Neural progenitor cell (in vitro differentiated cells): Measurements from ENCODE around the gene HSDL2. TPM values are rescaled to one million over a fixed set of nuclear protein-coding genes. Genes with fewer than 3 reads are reported as not detected.
A peak's percentile ranks its signal among the peaks of the same experiment; 100 is the strongest.

Source experiments
- DNase-seq: peaks from one replicate; pipeline ENCODE4 v3.0.0-alpha.2; 2016; ENCODE audit warnings: low spot score
- H2AFZ ChIP-seq: fragments of 200-600 bp; sonication (generic); replicated peaks from 2 replicates; pipeline ENCODE4 v1.6.1; 2016; ENCODE audit warnings: antibody characterized with exemption
- H3F3A ChIP-seq: fragments of 200-600 bp; sonication (generic); 2 replicates; pipeline ENCODE4 v1.6.1; 2016; ENCODE audit warnings: antibody characterized with exemption, low read depth
- H3K27ac ChIP-seq: fragments of 200-600 bp; sonication (generic); 2 replicates; pipeline ENCODE4 v1.5.1; 2016; ENCODE audit warnings: mild to moderate bottlenecking
- H3K27me3 ChIP-seq: fragments of 200-600 bp; sonication (generic); 2 replicates; pipeline ENCODE4 v1.6.1; 2016; ENCODE audit warnings: mild to moderate bottlenecking, moderate library complexity
- H3K36me3 ChIP-seq: fragments of 200-600 bp; sonication (generic); 2 replicates; pipeline ENCODE4 v1.5.1; 2016
- H3K4me1 ChIP-seq: fragments of 200-600 bp; sonication (generic); 2 replicates; pipeline ENCODE4 v1.6.1; 2016; ENCODE audit warnings: mixed run types
- H3K4me2 ChIP-seq: fragments of 200-600 bp; sonication (generic); 2 replicates; pipeline ENCODE4 v1.6.1; 2016
- H3K4me3 ChIP-seq: fragments of 200-600 bp; sonication (generic); 2 replicates; pipeline ENCODE4 v1.5.1; 2016
- H3K79me2 ChIP-seq: fragments of 200-600 bp; sonication (generic); 2 replicates; pipeline ENCODE4 v1.6.1; 2016; ENCODE audit warnings: low read depth
- H3K9ac ChIP-seq: fragments of 200-600 bp; sonication (generic); 2 replicates; pipeline ENCODE4 v1.6.1; 2016
- H3K9me3 ChIP-seq: fragments of 200-600 bp; sonication (generic); 2 replicates; pipeline ENCODE4 v1.5.1; 2016; ENCODE audit warnings: low read depth
- H4K20me1 ChIP-seq: fragments of 200-600 bp; sonication (generic); 2 replicates; pipeline ENCODE4 v1.6.1; 2016; ENCODE audit warnings: low read depth
- H3K27ac Mint-ChIP-seq: 3 replicates; pipeline ENCODE4 v1.8.0; 2021; ENCODE audit warnings: mixed read lengths
- H3K27me3 Mint-ChIP-seq: 2 replicates; pipeline ENCODE4 v1.8.0; 2022; ENCODE audit warnings: low read depth, mild to moderate bottlenecking, inconsistent platforms, moderate library complexity, mixed read lengths; ENCODE audit not compliant: insufficient read depth
- H3K36me3 Mint-ChIP-seq: 3 replicates; pipeline ENCODE4 v1.8.0; 2021; ENCODE audit warnings: mixed read lengths
- H3K4me1 Mint-ChIP-seq: 3 replicates; pipeline ENCODE4 v1.8.0; 2021; ENCODE audit warnings: mixed read lengths
- H3K4me3 Mint-ChIP-seq: 3 replicates; pipeline ENCODE4 v1.8.0; 2021; ENCODE audit warnings: mild to moderate bottlenecking, moderate library complexity, mixed read lengths
- H3K9me3 Mint-ChIP-seq: 3 replicates; pipeline ENCODE4 v1.8.0; 2020; ENCODE audit warnings: mixed read lengths
- EZH2 ChIP-seq: fragments of 200-600 bp; sonication (generic); IDR thresholded peaks from 2 replicates; pipeline ENCODE4 v1.6.1; 2017; ENCODE audit warnings: antibody characterized with exemption, mild to moderate bottlenecking, moderate library complexity
- EZH2phosphoT487 ChIP-seq: fragments of 200-600 bp; sonication (generic); IDR thresholded peaks from 2 replicates; pipeline ENCODE4 v1.6.1; 2017; ENCODE audit warnings: antibody characterized with exemption
- total RNA-seq: library from RNA; depleted of rRNA; stranded (reverse); fragments of >200 nt; gene quantifications from 2 replicates; pipeline ENCODE4 v1.2.3, GENCODE V29; 2015; ENCODE audit warnings: low replicate concordance
- TF ChIP-seq, protein P1 (sequence below): fragments of 200-600 bp; sonication (generic); IDR thresholded peaks from 2 replicates; pipeline ENCODE4 v1.5.1; 2017; ENCODE audit warnings: antibody characterized with exemption, mild to moderate bottlenecking

The HSDL2 gene
- total RNA-seq, 1 donor from 2014 or later, result 23.8 TPM

DNA sequence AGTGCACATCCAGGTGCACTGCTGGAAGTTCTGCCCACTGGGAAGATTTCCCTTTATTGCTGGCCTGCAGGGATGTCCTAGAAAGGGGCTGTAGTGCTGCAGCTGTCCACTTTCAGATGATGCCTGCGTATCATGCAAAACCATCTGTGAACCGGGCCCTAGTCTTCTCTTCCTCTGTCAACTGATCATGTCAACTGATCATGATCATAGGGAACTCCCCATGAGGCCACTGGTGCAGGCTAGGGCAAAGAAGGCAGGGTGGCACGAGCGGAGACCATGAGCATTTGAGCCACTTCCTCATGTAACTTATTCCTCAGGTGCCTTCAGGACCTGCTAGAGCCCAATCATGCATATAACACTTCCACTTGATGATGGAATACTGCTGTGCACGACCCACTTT, 4.5 kb upstream of the HSDL2 start:
- Mint-ChIP-seq H3K4me3 (no peak overlapping the region), H3K27me3 (peaks cover 4% of the 10 kb centered on the region), H3K36me3 (peaks cover 31% of the 10 kb centered on the region), H3K27ac (no peak overlapping the region), H3K9me3 (peaks cover 40% of the 10 kb centered on the region), H3K4me1 (peaks cover 18% of the 10 kb centered on the region)
- no peaks in the 10 kb centered on the region for H3K9me3 ChIP-seq
- H3F3A ChIP-seq, result peaks cover 16% of the 10 kb centered on the region
- no peak for DNase-seq
- TF ChIP-seq, protein P1, sequence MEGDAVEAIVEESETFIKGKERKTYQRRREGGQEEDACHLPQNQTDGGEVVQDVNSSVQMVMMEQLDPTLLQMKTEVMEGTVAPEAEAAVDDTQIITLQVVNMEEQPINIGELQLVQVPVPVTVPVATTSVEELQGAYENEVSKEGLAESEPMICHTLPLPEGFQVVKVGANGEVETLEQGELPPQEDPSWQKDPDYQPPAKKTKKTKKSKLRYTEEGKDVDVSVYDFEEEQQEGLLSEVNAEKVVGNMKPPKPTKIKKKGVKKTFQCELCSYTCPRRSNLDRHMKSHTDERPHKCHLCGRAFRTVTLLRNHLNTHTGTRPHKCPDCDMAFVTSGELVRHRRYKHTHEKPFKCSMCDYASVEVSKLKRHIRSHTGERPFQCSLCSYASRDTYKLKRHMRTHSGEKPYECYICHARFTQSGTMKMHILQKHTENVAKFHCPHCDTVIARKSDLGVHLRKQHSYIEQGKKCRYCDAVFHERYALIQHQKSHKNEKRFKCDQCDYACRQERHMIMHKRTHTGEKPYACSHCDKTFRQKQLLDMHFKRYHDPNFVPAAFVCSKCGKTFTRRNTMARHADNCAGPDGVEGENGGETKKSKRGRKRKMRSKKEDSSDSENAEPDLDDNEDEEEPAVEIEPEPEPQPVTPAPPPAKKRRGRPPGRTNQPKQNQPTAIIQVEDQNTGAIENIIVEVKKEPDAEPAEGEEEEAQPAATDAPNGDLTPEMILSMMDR, result no peak
- TF ChIP-seq EZH2 (no peak), EZH2phosphoT487 (no peak)
- H3K4me2 ChIP-seq, result no peak overlapping the region
- no peak overlapping the region for H3K4me3 ChIP-seq
- H3K27me3 ChIP-seq, result no peaks in the 10 kb centered on the region
- no peak overlapping the region for H3K9ac ChIP-seq
- no peaks in the 10 kb centered on the region for H4K20me1 ChIP-seq
- no peak overlapping the region for H3K27ac ChIP-seq
- no peaks in the 10 kb centered on the region for H3K36me3 ChIP-seq
- H2AFZ ChIP-seq, result no peak overlapping the region
- H3K79me2 ChIP-seq, result peaks cover 12% of the 10 kb centered on the region
- H3K4me1 ChIP-seq, result peaks cover 13% of the 10 kb centered on the region

DNA sequence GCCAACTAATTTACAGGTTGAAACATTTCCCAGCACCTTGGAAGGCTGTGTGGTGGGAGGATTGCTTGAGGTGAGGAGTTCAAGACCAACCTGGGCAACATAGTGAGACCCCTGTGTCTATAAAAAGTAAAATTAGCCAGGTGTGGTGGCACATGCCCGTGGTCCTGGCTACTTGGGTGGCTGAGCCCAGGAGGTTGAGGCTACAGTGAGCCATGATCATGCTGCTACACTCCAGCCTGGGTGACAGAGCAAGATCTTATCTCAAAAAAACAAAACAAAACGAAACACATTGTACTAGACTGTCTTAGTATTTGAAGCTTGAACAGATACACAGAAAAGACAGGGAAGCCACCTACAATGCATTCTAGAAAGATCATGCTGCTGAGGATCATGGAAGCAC, 2.8 kb upstream of the HSDL2 start:
- DNase-seq, result no peak

DNA sequence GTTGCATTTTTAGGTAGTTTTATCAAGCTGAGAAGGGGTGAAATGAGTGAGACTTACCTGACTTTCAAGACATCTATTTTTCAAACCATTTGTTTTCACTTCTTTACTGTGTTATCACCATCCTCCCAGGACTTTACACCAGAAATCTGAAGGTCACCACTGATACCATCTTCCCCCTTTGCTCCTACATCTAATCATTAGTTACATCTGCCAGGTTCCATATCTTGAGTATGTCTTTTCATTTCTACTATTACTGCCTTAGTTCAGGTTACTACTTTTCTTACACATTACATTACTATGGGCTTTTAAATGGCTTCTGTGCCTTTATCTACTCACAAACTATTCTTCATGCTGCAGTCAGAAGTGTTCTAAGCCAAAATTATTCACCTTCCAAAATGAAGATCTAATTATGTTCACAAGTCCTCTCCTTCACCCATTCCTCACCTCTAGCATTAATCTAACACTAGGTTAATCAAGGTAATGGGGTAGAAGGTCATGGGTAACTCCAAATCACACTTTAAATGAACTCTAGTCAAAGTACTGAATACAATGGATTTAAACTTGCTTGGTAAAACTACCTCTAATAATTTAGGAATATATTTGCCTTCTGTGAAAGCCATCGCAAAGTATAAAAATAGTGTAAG, 2.1 kb upstream of the HSDL2 start:
- DNase-seq, result no peak
- Histone ChIP-seq H3K27ac (no peak overlapping the region), H3K4me2 (peak overlapping the region; percentile 77), H3F3A (peaks cover 20% of the 10 kb centered on the region), H3K4me1 (peaks cover 13% of the 10 kb centered on the region), H3K9me3 (no peaks in the 10 kb centered on the region), H2AFZ (no peak overlapping the region), H3K27me3 (no peaks in the 10 kb centered on the region), H3K79me2 (peaks cover 30% of the 10 kb centered on the region), H4K20me1 (no peaks in the 10 kb centered on the region), H3K4me3 (peak overlapping the region; percentile 71), H3K9ac (no peak overlapping the region), H3K36me3 (no peaks in the 10 kb centered on the region)
- Mint-ChIP-seq H3K36me3 (peaks cover 27% of the 10 kb centered on the region), H3K9me3 (peaks cover 37% of the 10 kb centered on the region), H3K4me3 (peak overlapping the region; percentile 2), H3K27me3 (peaks cover 4% of the 10 kb centered on the region), H3K27ac (no peak overlapping the region), H3K4me1 (peaks cover 30% of the 10 kb centered on the region)
- TF ChIP-seq EZH2phosphoT487 (no peak), EZH2 (no peak)
- TF ChIP-seq, protein P1, result no peak

More for the DNA sequence above, 2.8 kb upstream of the HSDL2 start:
- H3K9ac ChIP-seq, result no peak overlapping the region
- H3K4me1 Mint-ChIP-seq, result peaks cover 28% of the 10 kb centered on the region
- peaks cover 31% of the 10 kb centered on the region for H3K36me3 Mint-ChIP-seq
- H3K79me2 ChIP-seq, result peaks cover 26% of the 10 kb centered on the region
- H3K4me3 ChIP-seq, result no peak overlapping the region
- no peak overlapping the region for H3K27ac ChIP-seq
- peak overlapping the region; percentile 77 for H3K4me2 ChIP-seq
- H3K27me3 ChIP-seq, result no peaks in the 10 kb centered on the region
- H3K27me3 Mint-ChIP-seq, result peaks cover 4% of the 10 kb centered on the region
- H3K36me3 ChIP-seq, result no peaks in the 10 kb centered on the region
- H2AFZ ChIP-seq, result no peak overlapping the region
- no peak overlapping the region for H3K27ac Mint-ChIP-seq
- no peak overlapping the region for H3K4me3 Mint-ChIP-seq
- no peaks in the 10 kb centered on the region for H3K9me3 ChIP-seq
- H3F3A ChIP-seq, result peaks cover 20% of the 10 kb centered on the region
- no peaks in the 10 kb centered on the region for H4K20me1 ChIP-seq
- H3K4me1 ChIP-seq, result peaks cover 13% of the 10 kb centered on the region
- TF ChIP-seq, protein P1, result no peak
- TF ChIP-seq EZH2phosphoT487 (no peak), EZH2 (no peak)
- peaks cover 40% of the 10 kb centered on the region for H3K9me3 Mint-ChIP-seq
